GM12891 (cell line): ENCODE results near the gene MYL3.

Experiments
- PAX5 ChIP-seq: IDR thresholded peaks from 2 replicates; pipeline ENCODE4 v1.6.1; 2011; ENCODE audit warnings: low read length, moderate library complexity, mild to moderate bottlenecking; ENCODE audit not compliant: insufficient read depth, severe bottlenecking
- POLR2A ChIP-seq: IDR thresholded peaks from 2 replicates; pipeline ENCODE4 v1.6.1; 2011; ENCODE audit warnings: low read depth, low read length, control low read depth
- POLR2AphosphoS5 ChIP-seq: IDR thresholded peaks from 2 replicates; pipeline ENCODE4 v1.6.1; 2011; ENCODE audit warnings: low read depth, low read length, control low read depth
- POU2F2 ChIP-seq: IDR thresholded peaks from 2 replicates; pipeline ENCODE4 v1.6.1; 2011; ENCODE audit warnings: low read depth, mild to moderate bottlenecking, control low read depth, low read length, moderate library complexity
- SPI1 ChIP-seq: IDR thresholded peaks from 2 replicates; pipeline ENCODE4 v1.6.1; 2011; ENCODE audit warnings: low read depth, low read length, control low read depth
- TAF1 ChIP-seq: IDR thresholded peaks from 2 replicates; pipeline ENCODE4 v1.6.1; 2011; ENCODE audit warnings: low read depth, low read length, control low read depth

GRCh38 chr3:46871222-46871621 lies 8.0 kb upstream of the MYL3 start:
- TF ChIP-seq POLR2A (no peak), POLR2AphosphoS5 (no peak), TAF1 (no peak), SPI1 (no peak), POU2F2 (no peak), PAX5 (no peak)
